GM18951 (cell line): ENCODE measurements around the gene SYNPR.
"Not testable (repeated sequence)": the region's sequence is repeated elsewhere in the genome, so short reads cannot be mapped to it uniquely, and the experiment has no call there.

Experiments used
- POLR2A ChIP-seq: IDR thresholded peaks from 4 replicates; pipeline ENCODE4 v1.6.1; 2011; ENCODE audit warnings: mild to moderate bottlenecking; ENCODE audit not compliant: insufficient read length, insufficient read depth; ENCODE audit errors: extremely low read depth
- in situ Hi-C: fragments of 300-500 bp; cut with MboI; formaldehyde crosslinking; loops from one replicate; pipeline ENCODE4 v1.12.0; 2022; ENCODE audit warnings: low sequenced_read_pairs, mixed read lengths, inconsistent platforms; ENCODE audit not compliant: unreplicated experiment

The SYNPR gene

DNA sequence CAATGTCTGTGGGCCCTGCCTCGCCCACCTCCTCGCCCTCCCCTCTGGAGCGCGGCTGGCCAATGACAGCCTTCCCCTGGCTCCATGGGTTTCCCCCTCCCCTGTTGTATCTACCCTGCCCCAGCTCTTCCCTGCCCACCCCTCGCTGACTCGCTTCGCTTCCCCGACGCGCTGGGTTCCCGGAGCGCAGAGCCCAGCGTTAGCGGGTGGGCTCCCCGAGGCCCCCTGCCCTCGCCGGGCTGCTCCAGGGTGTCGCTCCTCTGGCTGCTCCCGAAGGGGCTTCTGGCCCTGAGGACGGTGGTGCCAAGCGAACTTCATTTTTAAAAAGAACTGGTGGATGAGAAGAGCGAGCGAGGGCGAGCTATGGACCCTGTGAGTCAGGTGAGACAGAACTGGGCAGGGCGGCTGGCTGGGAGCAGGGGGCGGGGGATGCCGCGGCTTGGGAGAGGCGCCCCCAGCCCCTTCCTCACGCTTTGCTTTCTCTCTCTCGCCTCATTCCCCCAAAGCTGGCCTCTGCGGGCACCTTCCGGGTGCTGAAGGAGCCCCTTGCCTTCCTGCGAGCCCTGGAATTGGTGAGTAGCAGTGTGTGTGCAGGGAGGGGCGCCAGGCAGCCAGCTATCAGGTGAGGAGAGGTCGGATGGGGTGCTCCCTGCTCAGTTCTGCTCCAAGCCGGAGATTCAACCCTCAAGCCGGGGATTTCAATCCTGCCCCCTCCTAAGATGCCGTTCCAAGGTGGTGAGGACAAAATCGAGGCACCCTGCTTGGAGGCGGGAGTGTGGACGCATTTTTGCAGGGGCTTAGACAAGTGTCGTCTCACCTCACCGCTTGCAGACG is at the start of gene SYNPR:
Gene SYNPR, plus strand, starts transcription at position 138 of the 834 bp plus-strand sequence.
- no peak for TF ChIP-seq POLR2A
- in situ Hi-C loops: no loop called here

DNA sequence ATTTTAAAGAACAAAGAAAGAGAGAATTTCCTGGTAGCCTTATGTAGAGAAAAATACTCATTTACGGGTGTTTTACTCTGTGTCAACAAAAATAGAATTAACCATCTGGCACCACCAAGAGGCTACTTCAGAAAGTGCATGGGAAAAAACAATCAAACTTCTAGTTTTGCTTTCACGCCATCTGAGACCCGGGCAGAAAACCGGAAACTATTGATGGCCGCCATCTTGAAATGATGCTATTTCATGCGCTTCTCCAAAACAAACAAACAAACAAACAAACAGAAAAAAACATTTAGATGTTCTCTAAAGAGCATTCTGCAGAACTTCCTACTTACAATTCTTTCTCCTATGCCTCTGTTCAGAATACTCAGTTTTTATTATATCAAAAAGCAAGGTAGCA is 49.4 kb upstream of the SYNPR start:
- in situ Hi-C loops: no loop called here
- TF ChIP-seq POLR2A: no peak

DNA sequence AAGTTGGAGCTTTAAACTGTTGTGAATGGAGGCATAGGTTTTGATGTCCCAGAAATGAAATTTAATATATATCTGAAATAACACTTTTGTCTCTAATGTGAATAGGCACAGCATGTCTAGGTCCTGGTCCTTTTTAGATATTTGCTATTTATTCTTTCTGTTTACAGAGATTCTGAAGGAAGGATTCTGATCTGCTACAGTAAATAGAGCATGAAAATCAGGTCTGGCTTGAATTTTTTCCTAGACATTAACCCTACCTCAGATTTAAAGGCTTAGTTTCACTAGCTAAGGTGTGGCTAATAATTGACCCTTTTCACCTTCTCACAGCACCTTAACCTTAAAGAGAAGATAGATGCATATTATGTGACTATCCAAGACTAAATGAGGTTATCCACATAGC is 48.0 kb upstream of the SYNPR start:
- TF ChIP-seq POLR2A: no peak
- in situ Hi-C loops: no loop called here

DNA sequence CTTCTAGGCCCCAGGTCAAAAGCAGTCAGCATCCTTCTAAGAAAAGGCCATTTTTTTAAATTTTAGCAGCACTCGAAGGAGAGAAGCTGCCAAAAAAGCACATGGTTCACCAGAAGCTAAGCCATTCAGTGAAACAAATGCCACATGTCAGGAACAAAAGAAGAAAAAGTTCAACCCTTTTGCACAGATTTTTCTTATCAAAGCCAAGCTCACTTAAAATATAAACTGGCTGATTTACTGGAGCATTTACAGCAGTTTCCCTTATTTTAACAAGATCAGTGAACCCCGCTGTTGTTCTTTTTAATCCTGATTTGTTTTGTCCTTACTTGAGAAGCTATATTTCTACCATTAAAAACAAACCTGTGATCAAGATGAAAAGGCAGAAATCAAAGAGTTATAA is 46.5 kb upstream of the SYNPR start:
- TF ChIP-seq POLR2A: no peak
- in situ Hi-C loops: no loop called here

DNA sequence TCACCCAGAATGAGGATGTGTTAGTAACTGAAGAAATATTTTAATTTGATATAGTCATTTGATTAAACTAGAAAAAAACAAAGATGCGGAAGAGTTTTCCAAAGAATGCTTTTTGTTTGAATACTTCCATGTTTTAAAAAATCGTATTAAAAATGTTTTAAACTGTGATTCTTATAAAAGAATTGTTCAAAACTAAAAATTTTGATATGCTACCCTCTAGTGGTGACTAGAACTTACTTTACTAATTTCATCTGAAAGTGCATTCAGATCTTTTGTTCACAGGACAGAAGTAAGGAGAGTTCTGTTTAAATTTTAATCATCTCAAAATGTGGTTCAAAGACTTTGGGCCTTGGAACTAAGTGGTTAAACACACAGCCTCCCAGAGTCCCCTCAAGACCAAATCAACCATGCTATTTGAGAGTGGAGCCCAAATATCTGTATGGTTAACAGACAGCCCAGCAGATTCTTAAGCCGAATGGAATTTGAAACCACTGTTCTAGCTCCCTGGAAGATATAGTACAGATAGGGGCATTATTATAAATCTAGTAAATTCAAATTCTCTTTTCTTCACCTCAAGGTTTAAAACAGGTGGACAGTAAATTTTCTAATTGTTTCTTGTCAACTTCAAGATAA is 45.2 kb upstream of the SYNPR start:
- TF ChIP-seq POLR2A: no peak
- in situ Hi-C loops: no loop called here

DNA sequence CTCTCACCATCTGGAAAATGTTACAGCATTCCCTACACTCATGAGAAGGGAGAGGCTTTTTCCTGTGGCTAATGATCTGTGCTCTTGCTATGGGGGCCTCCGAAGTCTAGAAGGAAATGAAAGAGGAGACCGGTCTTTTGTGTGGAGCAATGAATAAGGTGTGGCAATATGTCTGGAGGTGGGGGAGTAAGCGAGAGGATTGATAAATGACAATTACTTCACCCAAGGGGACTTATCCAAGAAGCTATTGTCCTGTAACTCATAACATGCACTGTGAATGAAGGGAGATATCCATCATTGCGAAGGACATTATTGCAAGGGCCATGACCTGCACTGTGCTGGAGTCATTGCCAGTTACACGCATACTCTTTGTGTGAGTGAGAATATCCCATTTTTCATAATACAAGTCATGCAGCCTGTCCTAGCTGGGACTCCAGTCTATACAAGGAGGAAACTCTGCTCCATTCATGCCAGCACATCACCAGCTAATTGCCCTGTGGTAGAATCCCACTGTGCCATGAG is 37.7 kb upstream of the SYNPR start:
- TF ChIP-seq POLR2A: no peak
- in situ Hi-C loops: no loop called here

DNA sequence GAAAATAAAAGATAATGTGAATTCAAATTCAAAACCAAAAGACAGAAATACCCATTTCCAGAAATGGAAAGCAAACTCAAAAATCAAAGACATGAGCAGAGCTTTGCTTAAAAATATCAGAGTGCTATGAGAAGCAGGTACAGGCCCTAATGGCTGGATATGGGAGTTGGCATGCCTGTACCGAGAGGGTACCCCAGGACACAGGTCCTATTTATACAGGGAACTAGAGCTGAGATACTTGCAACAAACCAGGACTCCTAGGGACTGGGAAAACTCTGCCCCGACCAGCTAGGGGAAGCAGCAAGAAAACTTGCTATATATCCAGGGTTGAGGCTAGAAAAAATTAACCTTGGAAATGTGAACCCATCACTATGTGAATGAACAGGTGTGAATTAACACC is 36.0 kb upstream of the SYNPR start:
- TF ChIP-seq POLR2A: no peak
- in situ Hi-C loops: no loop called here

DNA sequence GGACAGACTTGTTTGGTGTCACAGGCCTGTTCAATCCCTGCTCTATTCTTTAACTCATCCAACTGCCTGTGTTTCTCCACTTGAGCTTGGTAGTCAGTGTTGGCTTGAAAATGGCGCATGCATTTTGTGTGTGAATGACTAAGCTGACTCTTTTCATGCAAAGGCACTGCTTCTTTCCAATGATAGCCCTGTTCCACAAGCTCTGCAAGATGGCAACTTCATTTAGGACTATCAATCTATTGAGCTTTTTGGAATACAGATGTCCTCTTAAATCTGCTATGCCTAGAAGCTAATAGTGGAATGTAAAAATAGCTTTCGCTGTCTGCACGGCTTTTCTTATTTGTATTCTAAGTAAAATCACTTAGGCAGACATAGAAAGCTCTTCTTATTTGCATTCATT is 33.6 kb upstream of the SYNPR start:
- in situ Hi-C loops: no loop called here
- TF ChIP-seq POLR2A: no peak

DNA sequence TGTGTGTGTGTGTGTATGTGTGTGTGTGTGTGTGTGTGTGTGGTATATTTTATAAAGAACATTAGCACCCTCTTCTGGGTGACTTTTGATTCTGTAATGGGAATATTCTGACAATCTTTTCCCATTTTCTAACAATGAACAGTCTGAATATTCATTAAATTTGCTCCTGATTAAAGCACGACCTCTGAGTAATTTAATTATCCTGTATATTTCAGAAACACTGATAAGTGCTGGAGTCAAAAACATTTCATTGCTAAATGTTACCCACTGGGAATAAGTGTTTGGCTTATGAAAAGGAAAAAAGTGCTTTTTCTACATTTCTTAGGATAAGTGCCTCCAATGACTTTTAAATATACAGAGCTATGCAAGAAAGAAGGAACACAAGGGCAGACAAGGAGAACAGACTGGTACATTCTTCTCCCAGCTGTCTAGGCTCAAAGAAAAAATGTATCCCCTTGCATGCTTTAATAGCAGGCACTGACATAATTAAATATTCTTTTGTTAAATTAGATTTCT is 32.3 kb upstream of the SYNPR start:
- no peak for TF ChIP-seq POLR2A
- in situ Hi-C loops: no loop called here

DNA sequence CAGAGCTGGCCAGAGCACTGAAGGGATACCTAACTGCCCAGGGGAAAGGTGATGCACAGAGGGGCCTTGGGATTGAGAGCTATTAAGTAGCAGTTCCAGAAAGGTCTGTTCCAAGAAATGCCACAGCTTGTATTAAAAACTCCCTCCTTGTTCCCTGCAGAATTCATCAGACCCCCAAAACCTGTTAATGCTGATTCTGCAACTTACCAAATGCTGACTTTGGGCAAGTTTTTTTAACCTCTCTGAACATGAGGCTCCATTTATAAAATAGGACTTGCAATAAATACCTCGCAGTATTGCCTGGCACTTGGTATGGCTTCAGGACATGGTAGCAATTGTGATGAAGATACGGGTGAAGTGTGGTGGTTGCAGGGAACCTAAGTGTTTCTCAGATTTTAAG is 30.1 kb upstream of the SYNPR start:
- in situ Hi-C loops: no loop called here
- no peak for TF ChIP-seq POLR2A

DNA sequence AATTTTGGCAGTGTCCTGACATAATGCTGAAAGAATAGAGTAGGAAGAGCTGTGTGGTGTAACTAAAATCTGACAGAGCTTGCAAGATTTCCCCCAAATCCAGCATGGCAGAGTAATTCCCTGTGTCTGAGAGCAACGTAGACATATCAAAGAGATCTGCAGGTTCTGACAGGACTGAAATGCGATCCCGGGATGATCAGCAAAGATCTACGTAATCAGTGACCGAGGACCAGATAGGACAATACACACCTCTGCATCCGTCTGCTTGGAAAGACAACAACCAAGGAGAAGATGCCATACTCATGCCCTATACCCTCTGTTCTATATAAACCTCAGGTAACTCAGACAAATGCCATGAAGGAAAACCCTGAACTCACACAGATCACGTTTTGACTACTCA is 26.6 kb upstream of the SYNPR start:
- in situ Hi-C loops: no loop called here
- no peak for TF ChIP-seq POLR2A

DNA sequence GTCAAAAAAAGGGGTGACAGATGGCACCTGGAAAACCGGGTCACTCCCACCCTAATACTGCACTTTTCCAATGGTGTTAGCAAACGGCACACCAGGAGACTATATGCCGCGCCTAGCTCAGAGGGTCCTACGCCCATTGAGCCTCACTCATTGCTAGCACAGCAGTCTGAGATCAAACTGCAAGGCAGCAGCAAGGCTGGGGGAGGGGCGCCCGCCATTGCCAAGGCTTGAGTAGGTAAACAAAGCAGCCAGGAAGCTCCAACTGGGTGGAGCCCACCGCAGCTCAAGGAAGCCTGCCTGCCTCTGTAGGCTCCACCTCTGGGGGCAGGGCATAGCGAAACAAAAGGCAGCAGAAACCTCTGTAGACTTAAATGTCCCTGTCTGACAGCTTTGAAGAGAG is 22.3 kb upstream of the SYNPR start:
- in situ Hi-C loops: not testable (repeated sequence)

DNA sequence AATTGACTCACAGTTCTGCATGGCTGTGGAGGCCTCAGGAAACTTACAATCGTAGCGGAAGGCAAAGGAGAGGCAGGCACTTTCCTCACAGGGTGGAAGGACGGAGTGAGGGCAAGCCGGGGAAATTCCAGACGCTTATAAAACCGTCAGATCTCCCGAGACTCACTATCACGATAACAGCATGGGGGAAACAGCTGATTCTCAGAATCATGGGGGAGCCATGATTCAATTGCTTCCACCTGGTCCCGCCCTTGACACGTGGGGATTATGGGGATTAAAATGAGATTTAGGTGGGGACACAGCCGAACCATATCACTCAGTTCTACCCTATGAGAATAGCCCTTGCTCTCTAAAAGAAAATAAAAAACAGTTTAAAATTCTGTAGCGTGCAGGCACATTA is 13.4 kb upstream of the SYNPR start:
- TF ChIP-seq POLR2A: no peak
- in situ Hi-C loops: no loop called here

DNA sequence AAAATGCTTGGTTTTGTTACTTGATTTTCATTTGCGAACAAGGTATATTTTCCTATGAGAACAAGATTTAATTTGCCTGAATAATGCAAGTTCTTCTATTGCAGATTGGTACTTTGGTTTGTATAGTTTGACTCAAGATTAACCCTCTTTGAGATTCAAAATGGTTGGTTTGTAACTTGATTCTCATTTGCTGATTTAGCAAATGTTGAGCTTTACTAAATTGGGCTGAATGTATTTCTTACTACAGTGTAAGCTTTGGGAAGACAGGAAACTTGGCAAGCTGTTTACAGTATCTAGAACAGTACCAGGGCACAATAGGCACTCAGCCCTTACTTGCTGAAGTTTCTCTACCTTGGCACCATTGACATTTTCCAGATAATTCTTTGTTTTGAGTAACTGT is 3.7 kb upstream of the SYNPR start:
- in situ Hi-C loops: no loop called here
- no peak for TF ChIP-seq POLR2A

DNA sequence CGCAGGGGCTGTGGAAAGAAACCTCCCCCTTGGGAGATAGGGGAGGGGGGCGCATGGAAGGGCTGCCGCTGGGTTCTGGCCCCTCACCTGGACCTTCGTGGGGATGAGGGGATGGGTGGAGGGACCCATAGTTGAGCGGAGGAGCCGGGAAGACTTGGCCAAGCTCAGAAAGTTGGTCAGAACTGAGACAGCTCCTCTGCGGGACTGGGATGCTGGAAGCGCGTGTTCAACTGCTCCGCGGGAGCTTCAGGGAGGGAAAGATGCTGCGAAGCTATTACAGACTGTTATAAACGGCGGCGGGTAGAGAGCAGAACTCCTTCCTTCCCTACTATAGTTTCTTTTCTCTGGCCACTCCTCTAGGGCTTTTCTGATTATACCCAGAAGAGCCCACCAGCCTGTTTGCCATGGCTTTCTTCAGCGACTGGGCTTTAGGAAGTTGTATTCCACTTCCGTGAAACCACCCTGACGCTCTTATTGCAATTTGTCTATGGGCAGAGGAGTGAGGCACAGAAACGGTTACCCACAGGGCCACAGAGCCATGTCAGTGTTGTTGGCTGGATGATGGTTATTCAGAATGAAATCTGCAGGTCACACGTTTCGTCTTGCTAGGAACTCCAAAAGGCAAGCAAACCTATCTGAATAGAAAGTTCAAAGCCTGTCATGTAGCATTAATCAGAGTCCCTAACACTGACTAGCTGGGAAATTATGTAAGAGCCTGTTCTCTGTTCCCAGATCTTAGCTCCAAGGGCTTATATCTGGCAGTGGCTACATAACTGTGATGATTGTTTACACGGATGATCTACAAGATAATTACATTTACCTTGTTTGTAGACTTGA is 1.1 kb downstream of the SYNPR start:
- TF ChIP-seq POLR2A: no peak
- in situ Hi-C loops: no loop called here
